Neural progenitor cell (in vitro differentiated cells): Measurements from ENCODE around the gene ACER3.

ENCODE experiments used
- CTCF ChIP-seq: fragments of 200-600 bp; sonication (generic); IDR thresholded peaks from 2 replicates; pipeline ENCODE4 v1.5.1; 2017; ENCODE audit warnings: antibody characterized with exemption, mild to moderate bottlenecking
- EZH2 ChIP-seq: fragments of 200-600 bp; sonication (generic); IDR thresholded peaks from 2 replicates; pipeline ENCODE4 v1.6.1; 2017; ENCODE audit warnings: antibody characterized with exemption, mild to moderate bottlenecking, moderate library complexity
- EZH2phosphoT487 ChIP-seq: fragments of 200-600 bp; sonication (generic); IDR thresholded peaks from 2 replicates; pipeline ENCODE4 v1.6.1; 2017; ENCODE audit warnings: antibody characterized with exemption

- TF ChIP-seq CTCF (no peak), EZH2 (no peak), EZH2phosphoT487 (no peak)
Measured at GRCh38 chr11:76962583-76963416, 102.1 kb downstream of the ACER3 start.
